MCF 10A (cell line): ENCODE data around the gene BET1L. TPM values are rescaled to one million over a fixed set of nuclear protein-coding genes. Genes with fewer than 3 reads are reported as not detected.
A peak's percentile ranks its signal among the peaks of the same experiment; 100 is the strongest.

Experiments used
- BruUV-seq: library from RNA; stranded (reverse); fragments of 400-500 nt; replicated peaks from 2 replicates; lab custom pipeline; 2021; lab: Mats Ljungman, UMichigan
- CTCF ChIA-PET: fragments of 300-600 bp; sonication (Branson Sonifier 250); formaldehyde crosslinking; extraction: SDS; loops from one replicate; lab custom pipeline; 2021; ENCODE audit warnings: antibody characterized with exemption, inconsistent platforms; lab: Yijun Ruan, JAX
- POLR2A ChIA-PET: fragments of 300-600, 350-650 bp; sonication (Branson Sonifier 250); formaldehyde crosslinking; extraction: SDS; loops from one replicate; lab custom pipeline; 2020; ENCODE audit warnings: antibody characterized with exemption, inconsistent platforms; lab: Yijun Ruan, JAX
- DNase-seq: peaks from one replicate; pipeline ENCODE4 v3.0.0-alpha.2; 2018; ENCODE audit not compliant: unreplicated experiment
- H3K27ac Mint-ChIP-seq: one replicate; pipeline ENCODE4 v1.8.0; 2022; ENCODE audit warnings: mild to moderate bottlenecking, low read depth, mixed read lengths; ENCODE audit not compliant: unreplicated experiment
- H3K27me3 Mint-ChIP-seq: one replicate; pipeline ENCODE4 v1.8.0; 2022; ENCODE audit warnings: mixed read lengths; ENCODE audit not compliant: insufficient read depth, unreplicated experiment
- H3K36me3 Mint-ChIP-seq: one replicate; pipeline ENCODE4 v1.8.0; 2022; ENCODE audit warnings: mild to moderate bottlenecking, moderate library complexity, mixed read lengths; ENCODE audit not compliant: insufficient read depth, unreplicated experiment
- H3K4me1 Mint-ChIP-seq: one replicate; pipeline ENCODE4 v1.8.0; 2022; ENCODE audit warnings: mixed read lengths; ENCODE audit not compliant: insufficient read depth, unreplicated experiment
- H3K4me3 Mint-ChIP-seq: one replicate; pipeline ENCODE4 v1.8.0; 2022; ENCODE audit warnings: mild to moderate bottlenecking, moderate library complexity, mixed read lengths; ENCODE audit not compliant: unreplicated experiment
- H3K9me3 Mint-ChIP-seq: one replicate; pipeline ENCODE4 v1.8.0; 2022; ENCODE audit warnings: mixed read lengths; ENCODE audit not compliant: unreplicated experiment
- CTCF ChIP-seq: fragments of 200-600 bp; IDR thresholded peaks from one replicate; pipeline ENCODE4 v1.8.0; 2022; ENCODE audit warnings: antibody characterized with exemption, mild to moderate bottlenecking; ENCODE audit not compliant: unreplicated experiment
- intact Hi-C: fragments of 100-400 bp; cut with micrococcal nuclease; formaldehyde crosslinking; loops from 2 replicates; pipeline ENCODE4 v1.14.1; 2022
- total RNA-seq: library from RNA; stranded (reverse); gene quantifications from 2 replicates; pipeline ENCODE4 v1.2.3, GENCODE V29; 2022

BET1L gene
- total RNA-seq, 1 experiment from 2014 or later = 65.3 TPM

- peaks cover 4% of the 10 kb centered on the region for H3K36me3 Mint-ChIP-seq
- intact Hi-C loops = no loop called here
- ChIA-PET CTCF (no interaction called here), POLR2A (interaction anchor here (0.7 kb wide), 1 partner anchor 9 kb away, joined by 4 read pairs; no protein-coding TSS in a partner anchor)
- peaks cover 10% of the 10 kb centered on the region for H3K4me1 Mint-ChIP-seq
- DNase-seq = no peak
- no peak overlapping the region for H3K27ac Mint-ChIP-seq
- H3K27me3 Mint-ChIP-seq = no peaks in the 10 kb centered on the region
- BruUV-seq = no TSS peak
- H3K9me3 Mint-ChIP-seq = no peaks in the 10 kb centered on the region
- H3K4me3 Mint-ChIP-seq = no peak overlapping the region
- no peak for TF ChIP-seq CTCF
Measured at GRCh38 chr11:200224-201003, 6.8 kb downstream of the BET1L start.

- no peak for TF ChIP-seq CTCF
- ChIA-PET POLR2A (interaction anchor here (0.7 kb wide), 1 partner anchor 9 kb away, joined by 4 read pairs; no protein-coding TSS in a partner anchor), CTCF (interaction anchor here (0.9 kb wide), 1 partner anchor 461 kb away, joined by 4 read pairs; no protein-coding TSS in a partner anchor)
- no TSS peak for BruUV-seq
- H3K36me3 Mint-ChIP-seq = no peaks in the 10 kb centered on the region
- H3K27me3 Mint-ChIP-seq = no peaks in the 10 kb centered on the region
- DNase-seq = no peak
- no peaks in the 10 kb centered on the region for H3K9me3 Mint-ChIP-seq
- peaks cover 10% of the 10 kb centered on the region for H3K4me1 Mint-ChIP-seq
- H3K27ac Mint-ChIP-seq = no peak overlapping the region
- H3K4me3 Mint-ChIP-seq = no peak overlapping the region
- intact Hi-C loops = no loop called here
Measured at GRCh38 chr11:199782-200181, 7.4 kb downstream of the BET1L start.

GRCh38 chr11:199004-199581, 8.1 kb downstream of the BET1L start:
- no peak overlapping the region for H3K27ac Mint-ChIP-seq
- H3K9me3 Mint-ChIP-seq = no peaks in the 10 kb centered on the region
- ChIA-PET CTCF (interaction anchor here (0.7 to 0.9 kb wide), 2 partner anchors 250 to 462 kb away, joined by 3 to 4 read pairs; no protein-coding TSS in a partner anchor), POLR2A (no interaction called here)
- DNase-seq = no peak
- no TSS peak for BruUV-seq
- H3K36me3 Mint-ChIP-seq = no peaks in the 10 kb centered on the region
- intact Hi-C loops = no loop called here
- H3K4me3 Mint-ChIP-seq = no peak overlapping the region
- TF ChIP-seq CTCF = no peak
- peaks cover 10% of the 10 kb centered on the region for H3K4me1 Mint-ChIP-seq
- no peaks in the 10 kb centered on the region for H3K27me3 Mint-ChIP-seq

- Mint-ChIP-seq H3K4me1 (peaks cover 3% of the 10 kb centered on the region), H3K27me3 (no peaks in the 10 kb centered on the region), H3K9me3 (no peaks in the 10 kb centered on the region), H3K27ac (peak overlapping the region; percentile 31), H3K36me3 (no peaks in the 10 kb centered on the region), H3K4me3 (no peak overlapping the region)
- CTCF ChIA-PET = interaction anchor here (0.7 kb wide), 1 partner anchor 250 kb away, joined by 3 read pairs; no protein-coding TSS in a partner anchor
- no peak for TF ChIP-seq CTCF
- intact Hi-C loops = no loop called here
- BruUV-seq = no TSS peak
- no peak for DNase-seq
- POLR2A ChIA-PET = interaction anchor here (1.0 kb wide), 1 partner anchor 161 kb away, joined by 4 read pairs; no protein-coding TSS in a partner anchor
Measured at GRCh38 chr11:198236-198806, 8.9 kb downstream of the BET1L start.
